C4-2B (cell line): ENCODE results near the gene JAKMIP1.

Experiments
- H3K27ac ChIP-seq: fragments of 450-650 bp; 2 replicates; pipeline ENCODE4 v1.5.1; 2017
- CTCF ChIP-seq: fragments of 450-650 bp; conservative IDR thresholded peaks from 2 replicates; pipeline ENCODE4 v1.5.1; 2017; ENCODE audit warnings: mild to moderate bottlenecking
- ZFX ChIP-seq: fragments of 450-650 bp; IDR thresholded peaks from 2 replicates; pipeline ENCODE4 v1.6.1; 2017

The JAKMIP1 gene

DNA sequence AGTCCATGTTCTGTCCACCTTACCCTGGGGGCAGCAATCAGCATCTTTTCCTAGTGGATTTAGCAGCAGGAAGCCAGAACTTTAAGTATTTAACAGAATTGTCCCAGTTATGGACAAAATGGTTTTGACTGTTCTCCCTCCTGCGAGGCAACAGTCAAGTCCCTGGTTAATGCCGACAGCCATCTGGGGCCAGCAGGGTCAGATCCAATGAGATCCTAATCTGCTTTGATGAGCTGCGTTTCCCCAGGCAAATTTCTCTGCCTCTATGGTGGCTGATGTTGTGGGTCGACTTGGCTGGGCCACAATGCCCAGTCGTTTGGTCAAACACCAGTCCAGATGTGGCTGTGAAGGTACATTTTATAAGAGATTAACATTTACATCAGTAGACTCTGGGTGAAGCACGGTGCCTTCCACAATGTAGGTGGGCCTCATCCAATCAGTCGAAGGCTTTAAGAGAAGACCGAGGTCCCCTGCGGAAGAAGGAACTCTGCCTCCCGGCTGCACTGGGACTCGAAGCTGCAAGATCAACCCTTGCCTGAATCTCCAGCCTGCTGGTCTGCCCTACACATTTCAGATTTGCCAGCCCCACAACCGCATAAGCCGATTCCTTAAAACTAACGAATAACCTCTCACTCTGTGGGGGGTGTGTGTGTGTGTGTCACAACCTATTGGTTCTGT is 93.1 kb downstream of the JAKMIP1 start:
- H3K27ac ChIP-seq: no peak overlapping the region
- no peak for TF ChIP-seq ZFX
- TF ChIP-seq CTCF: no peak

DNA sequence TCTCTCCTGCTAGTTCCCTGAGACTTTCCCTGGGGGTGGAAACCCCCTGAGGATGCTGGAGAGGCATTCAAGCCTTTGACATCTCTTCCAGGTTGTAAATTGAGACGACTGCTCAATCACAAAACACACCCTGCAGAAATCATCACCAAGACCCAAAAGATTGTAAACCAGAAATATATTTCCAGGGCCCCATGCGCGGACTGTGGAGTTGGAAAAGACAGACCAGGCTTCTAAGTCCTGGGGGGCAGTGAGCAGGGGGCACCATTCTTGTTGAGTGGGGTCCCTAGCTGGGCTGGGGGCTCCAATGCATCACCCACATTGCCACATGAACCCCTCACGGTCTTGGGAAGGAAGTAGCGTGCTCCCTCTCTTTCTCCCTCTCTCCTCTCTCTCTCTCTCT is 94.2 kb downstream of the JAKMIP1 start:
- TF ChIP-seq ZFX: no peak
- TF ChIP-seq CTCF: no peak

GRCh38 chr4:6105311-6105911 is 94.9 kb downstream of the JAKMIP1 start:
- H3K27ac ChIP-seq: no peak overlapping the region
- no peak for TF ChIP-seq CTCF
- no peak for TF ChIP-seq ZFX

More for the DNA sequence above, 94.2 kb downstream of the JAKMIP1 start:
- H3K27ac ChIP-seq: no peak overlapping the region

DNA sequence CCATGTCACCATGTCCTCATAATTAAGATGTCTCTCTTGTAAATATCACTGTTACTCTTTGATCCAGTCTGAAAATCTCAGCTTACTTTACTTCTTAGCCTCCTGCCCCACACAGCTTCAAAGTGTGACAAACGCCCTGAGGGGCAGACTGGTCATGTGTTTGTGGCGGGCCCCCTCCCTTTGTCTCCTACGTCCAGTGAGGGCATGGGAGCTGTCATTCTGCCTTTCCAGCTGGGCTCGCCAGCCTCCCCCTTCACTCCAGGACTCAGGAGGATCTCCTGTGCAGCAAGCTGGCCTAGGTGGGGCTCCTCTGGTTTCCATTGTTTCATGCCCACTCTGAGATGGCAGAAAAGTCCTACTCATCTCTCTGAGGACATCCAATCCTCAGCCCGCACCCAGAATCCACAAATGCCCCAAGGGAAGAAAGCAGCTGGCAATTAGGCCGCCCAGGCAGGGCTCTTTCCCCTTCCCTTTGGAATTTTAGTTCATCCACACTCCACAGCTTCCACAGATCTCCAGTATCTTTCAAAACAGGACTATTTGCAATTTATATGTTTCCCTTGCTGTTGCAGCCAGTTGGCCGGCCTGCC is 95.7 kb downstream of the JAKMIP1 start:
- TF ChIP-seq ZFX (no peak), CTCF (no peak)
- H3K27ac ChIP-seq: no peak overlapping the region

DNA sequence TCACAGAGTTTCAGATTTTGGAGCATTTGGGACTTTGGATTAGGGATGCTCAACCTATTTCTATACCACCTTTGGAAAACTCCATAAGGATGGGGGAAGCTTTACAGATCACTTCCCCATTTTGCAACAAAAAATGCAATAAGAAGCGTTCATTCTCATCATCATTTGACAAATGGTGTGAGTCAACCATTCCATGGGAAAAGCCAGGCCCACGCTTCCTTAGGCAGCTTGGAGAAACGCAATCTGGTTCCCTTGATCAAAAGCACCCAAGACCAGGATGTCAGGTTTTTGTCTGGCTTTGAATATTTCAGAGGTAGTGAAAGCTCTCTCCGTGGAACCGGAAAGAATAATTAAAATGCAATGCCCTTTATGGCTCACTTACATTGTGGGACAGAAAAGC is 102.8 kb downstream of the JAKMIP1 start:
- TF ChIP-seq CTCF: no peak
- no peak overlapping the region for H3K27ac ChIP-seq

GRCh38 chr4:6095897-6096296 is 104.5 kb downstream of the JAKMIP1 start:
- H3K27ac ChIP-seq: no peak overlapping the region
- TF ChIP-seq CTCF: no peak
- no peak for TF ChIP-seq ZFX

- no peak overlapping the region for H3K27ac ChIP-seq
- TF ChIP-seq ZFX (no peak), CTCF (no peak)
Observed at GRCh38 chr4:6095023-6095752, 105.2 kb downstream of the JAKMIP1 start.
